ENCODE results near the gene ARHGEF12. TPM values are rescaled to one million over a fixed set of nuclear protein-coding genes. Genes with fewer than 3 reads are reported as not detected.

ARHGEF12 gene
- total and polyA plus RNA-seq, 4 donors: 19.0 to 243 (median 55.6) TPM

DNA sequence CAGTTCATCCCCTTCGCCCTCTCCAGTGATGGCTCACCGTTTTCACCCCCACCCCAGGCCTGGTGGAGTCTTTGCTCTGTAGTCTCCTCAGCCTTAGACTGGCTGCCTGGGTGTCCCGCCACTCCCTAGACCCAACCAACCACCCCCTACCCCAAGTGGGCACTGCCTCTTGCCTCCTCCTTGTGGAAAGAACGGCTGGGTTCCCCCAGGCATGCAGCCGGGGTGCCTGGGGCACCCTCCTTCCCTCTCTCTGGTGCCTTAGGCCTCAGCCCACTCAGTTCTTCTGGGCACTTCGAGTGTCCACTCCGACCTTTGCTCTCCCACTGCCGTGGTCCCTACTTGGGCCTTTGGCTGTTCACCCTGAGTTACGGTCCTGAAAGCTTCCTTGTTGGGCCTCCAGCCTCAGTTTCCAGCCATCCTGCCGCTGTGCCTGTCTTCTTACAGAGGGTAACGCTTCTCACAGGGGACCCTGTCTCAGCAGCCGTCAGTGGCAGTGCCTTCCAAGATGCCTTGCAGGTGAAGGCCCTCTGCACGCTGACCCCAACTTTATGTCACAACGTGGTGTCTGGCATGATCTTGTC lies 178.4 kb downstream of the ARHGEF12 start:
- DNase-seq (peak in 1 of 3 donors; percentile 8), ATAC-seq (ENCODE audit: insufficient read depth, low FRiP score) (no peak)
- no peaks in the 10 kb centered on the region for H3K9me3 ChIP-seq (ENCODE audit: control insufficient read depth in 4 of 4, insufficient read depth in 3 of 4, low read length in 3 of 4)
- H3K27ac ChIP-seq (ENCODE audit: low read depth in 1 of 2, low read length in 1 of 2): no peak overlapping the region
- TF ChIP-seq, protein P1, sequence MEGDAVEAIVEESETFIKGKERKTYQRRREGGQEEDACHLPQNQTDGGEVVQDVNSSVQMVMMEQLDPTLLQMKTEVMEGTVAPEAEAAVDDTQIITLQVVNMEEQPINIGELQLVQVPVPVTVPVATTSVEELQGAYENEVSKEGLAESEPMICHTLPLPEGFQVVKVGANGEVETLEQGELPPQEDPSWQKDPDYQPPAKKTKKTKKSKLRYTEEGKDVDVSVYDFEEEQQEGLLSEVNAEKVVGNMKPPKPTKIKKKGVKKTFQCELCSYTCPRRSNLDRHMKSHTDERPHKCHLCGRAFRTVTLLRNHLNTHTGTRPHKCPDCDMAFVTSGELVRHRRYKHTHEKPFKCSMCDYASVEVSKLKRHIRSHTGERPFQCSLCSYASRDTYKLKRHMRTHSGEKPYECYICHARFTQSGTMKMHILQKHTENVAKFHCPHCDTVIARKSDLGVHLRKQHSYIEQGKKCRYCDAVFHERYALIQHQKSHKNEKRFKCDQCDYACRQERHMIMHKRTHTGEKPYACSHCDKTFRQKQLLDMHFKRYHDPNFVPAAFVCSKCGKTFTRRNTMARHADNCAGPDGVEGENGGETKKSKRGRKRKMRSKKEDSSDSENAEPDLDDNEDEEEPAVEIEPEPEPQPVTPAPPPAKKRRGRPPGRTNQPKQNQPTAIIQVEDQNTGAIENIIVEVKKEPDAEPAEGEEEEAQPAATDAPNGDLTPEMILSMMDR (IDR thresholded peaks at IDR 0.05; ENCODE audit: control extremely low read depth, extremely low read depth): no peak
- H3K27me3 ChIP-seq (ENCODE audit: control insufficient read depth in 3 of 3, insufficient read depth in 3 of 3, low read length in 2 of 3): peaks cover 0 to 40% (median 0%) of the 10 kb centered on the region in 3 donors
- no peak overlapping the region for H3K9ac ChIP-seq (ENCODE audit: insufficient read depth in 1 of 2, low read length in 2 of 2)
- no peak overlapping the region for H3K4me3 ChIP-seq
- 85 to 89% methylated on average over 14 of the region's 14 CpGs for WGBS, 2 donors
- H3K36me3 ChIP-seq (ENCODE audit: control insufficient read depth in 4 of 4, insufficient read depth in 4 of 4, low read length in 4 of 4): no peaks in the 10 kb centered on the region
- peaks cover 0 to 51% (median 14%) of the 10 kb centered on the region in 5 donors for H3K4me1 ChIP-seq (ENCODE audit: control insufficient read depth in 5 of 5, insufficient read depth in 5 of 5, low read length in 5 of 5)

DNA sequence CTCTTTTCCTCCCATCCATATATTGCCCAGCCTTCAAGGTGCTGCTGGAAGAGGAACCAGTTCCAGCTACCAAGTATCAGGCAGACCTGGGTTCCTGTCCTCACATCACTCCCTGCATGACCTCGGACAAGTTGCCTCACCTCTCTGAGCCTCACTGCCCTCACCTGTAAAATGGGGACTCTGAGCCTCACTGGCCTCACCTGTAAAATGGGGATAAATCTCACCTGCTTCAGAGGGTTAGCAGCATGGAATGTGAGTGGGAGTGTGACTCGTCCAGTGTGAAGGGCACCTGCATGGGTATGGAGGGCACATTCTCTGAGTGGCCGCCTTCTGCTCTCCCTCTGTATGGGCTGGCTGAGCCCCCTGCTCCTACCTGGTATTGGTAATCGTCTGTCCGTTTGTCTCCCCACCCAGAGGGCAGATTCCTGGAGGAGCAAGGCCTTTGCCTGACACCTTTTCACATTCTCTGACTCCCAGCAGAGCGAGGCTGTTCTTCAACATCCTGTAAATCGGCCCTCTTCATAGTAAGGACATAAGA lies 179.0 kb downstream of the ARHGEF12 start:
- no peak overlapping the region for H3K4me3 ChIP-seq
- TF ChIP-seq, protein P1 (IDR thresholded peaks at IDR 0.05; ENCODE audit: control extremely low read depth, extremely low read depth): no peak
- ATAC-seq (ENCODE audit: insufficient read depth, low FRiP score) (no peak), DNase-seq (peak in 1 of 3 donors; percentile 10)
- H3K36me3 ChIP-seq (ENCODE audit: control insufficient read depth in 4 of 4, insufficient read depth in 4 of 4, low read length in 4 of 4): no peaks in the 10 kb centered on the region
- H3K27ac ChIP-seq (ENCODE audit: low read depth in 1 of 2, low read length in 1 of 2): no peak overlapping the region
- no peaks in the 10 kb centered on the region for H3K9me3 ChIP-seq (ENCODE audit: control insufficient read depth in 4 of 4, insufficient read depth in 3 of 4, low read length in 3 of 4)
- no peak overlapping the region for H3K9ac ChIP-seq (ENCODE audit: insufficient read depth in 1 of 2, low read length in 2 of 2)
- peaks cover 0 to 51% (median 14%) of the 10 kb centered on the region in 5 donors for H3K4me1 ChIP-seq (ENCODE audit: control insufficient read depth in 5 of 5, insufficient read depth in 5 of 5, low read length in 5 of 5)
- 80 to 81% methylated on average over 7 of the region's 7 CpGs for WGBS, 2 donors
- peaks cover 0 to 41% (median 0%) of the 10 kb centered on the region in 3 donors for H3K27me3 ChIP-seq (ENCODE audit: control insufficient read depth in 3 of 3, insufficient read depth in 3 of 3, low read length in 2 of 3)

DNA sequence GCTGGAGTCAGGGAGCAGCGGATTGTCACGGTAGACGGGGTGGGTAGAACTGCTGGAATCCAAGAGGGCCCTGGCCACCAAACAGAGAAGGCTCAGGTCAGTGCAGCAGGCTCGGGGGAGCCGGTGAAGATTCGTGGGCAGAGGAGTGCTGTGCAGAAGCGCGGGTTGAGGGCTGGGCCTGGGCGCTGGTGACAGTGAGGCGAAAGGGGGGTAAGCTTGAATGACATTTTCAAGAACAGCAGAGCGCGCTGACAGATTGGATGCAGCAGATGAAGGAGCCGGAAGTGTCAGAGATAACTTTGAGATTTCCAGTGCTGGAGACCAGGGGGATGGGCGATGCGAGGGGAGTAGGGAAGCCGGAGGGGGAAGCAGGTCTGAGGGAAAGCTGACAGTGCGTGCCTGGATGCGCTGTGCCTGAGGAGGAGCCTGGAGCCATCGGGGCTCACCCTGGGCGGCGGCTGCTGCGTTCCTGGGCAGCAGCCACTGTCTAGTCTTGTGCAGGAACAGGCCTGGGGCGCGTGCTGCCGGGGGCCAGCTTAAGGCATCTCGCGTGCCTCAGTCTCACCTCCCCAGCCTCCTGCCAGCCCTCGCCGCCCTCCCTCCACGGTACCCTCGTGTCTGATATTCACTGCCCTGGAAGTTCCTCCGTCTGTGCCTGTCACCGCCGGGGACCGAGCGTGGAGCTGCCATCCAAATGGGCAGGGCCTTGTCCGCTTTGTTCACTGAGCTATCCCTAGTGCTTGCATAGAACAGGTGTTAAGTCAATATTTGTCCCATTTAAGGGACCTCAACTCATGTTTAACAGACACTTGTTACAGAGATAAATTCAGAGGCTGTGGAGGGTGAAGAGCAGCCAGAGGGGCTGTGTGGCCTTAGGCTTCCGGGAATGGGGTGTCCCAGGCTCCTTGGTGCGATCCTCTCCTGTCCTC lies 180.5 kb downstream of the ARHGEF12 start:
- TF ChIP-seq, protein P1 (IDR thresholded peaks at IDR 0.05; ENCODE audit: control extremely low read depth, extremely low read depth): no peak
- Histone ChIP-seq H3K27me3 (ENCODE audit: control insufficient read depth in 3 of 3, insufficient read depth in 3 of 3, low read length in 2 of 3) (peaks cover 0 to 46% (median 0%) of the 10 kb centered on the region in 3 donors), H3K4me1 (ENCODE audit: control insufficient read depth in 5 of 5, insufficient read depth in 5 of 5, low read length in 5 of 5) (peaks cover 0 to 51% (median 14%) of the 10 kb centered on the region in 5 donors), H3K4me3 (no peak overlapping the region), H3K36me3 (ENCODE audit: control insufficient read depth in 4 of 4, insufficient read depth in 4 of 4, low read length in 4 of 4) (no peaks in the 10 kb centered on the region), H3K27ac (ENCODE audit: low read depth in 1 of 2, low read length in 1 of 2) (peak overlapping the region in 1 of 2 donors; percentile 50), H3K9me3 (ENCODE audit: control insufficient read depth in 4 of 4, insufficient read depth in 3 of 4, low read length in 3 of 4) (no peaks in the 10 kb centered on the region), H3K9ac (ENCODE audit: insufficient read depth in 1 of 2, low read length in 2 of 2) (no peak overlapping the region)
- WGBS, 2 donors: 38 to 45% methylated on average over 38 to 39 of the region's 39 CpGs
- ATAC-seq (ENCODE audit: insufficient read depth, low FRiP score) (no peak), DNase-seq (peak; percentile 63 to 75 (median 70))

Measured in lung (tissue), 12 donors.